ENCODE measurements around the gene TBC1D22A. TPM values are rescaled to one million over a fixed set of nuclear protein-coding genes. Genes with fewer than 3 reads are reported as not detected.

TBC1D22A gene, protein sequence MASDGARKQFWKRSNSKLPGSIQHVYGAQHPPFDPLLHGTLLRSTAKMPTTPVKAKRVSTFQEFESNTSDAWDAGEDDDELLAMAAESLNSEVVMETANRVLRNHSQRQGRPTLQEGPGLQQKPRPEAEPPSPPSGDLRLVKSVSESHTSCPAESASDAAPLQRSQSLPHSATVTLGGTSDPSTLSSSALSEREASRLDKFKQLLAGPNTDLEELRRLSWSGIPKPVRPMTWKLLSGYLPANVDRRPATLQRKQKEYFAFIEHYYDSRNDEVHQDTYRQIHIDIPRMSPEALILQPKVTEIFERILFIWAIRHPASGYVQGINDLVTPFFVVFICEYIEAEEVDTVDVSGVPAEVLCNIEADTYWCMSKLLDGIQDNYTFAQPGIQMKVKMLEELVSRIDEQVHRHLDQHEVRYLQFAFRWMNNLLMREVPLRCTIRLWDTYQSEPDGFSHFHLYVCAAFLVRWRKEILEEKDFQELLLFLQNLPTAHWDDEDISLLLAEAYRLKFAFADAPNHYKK
- 100 to 1,000 TPM in 1 of 4 donors, 10 to 100 TPM in 3; 31.2 to 111 (median 41.8) TPM for total RNA-seq

DNA sequence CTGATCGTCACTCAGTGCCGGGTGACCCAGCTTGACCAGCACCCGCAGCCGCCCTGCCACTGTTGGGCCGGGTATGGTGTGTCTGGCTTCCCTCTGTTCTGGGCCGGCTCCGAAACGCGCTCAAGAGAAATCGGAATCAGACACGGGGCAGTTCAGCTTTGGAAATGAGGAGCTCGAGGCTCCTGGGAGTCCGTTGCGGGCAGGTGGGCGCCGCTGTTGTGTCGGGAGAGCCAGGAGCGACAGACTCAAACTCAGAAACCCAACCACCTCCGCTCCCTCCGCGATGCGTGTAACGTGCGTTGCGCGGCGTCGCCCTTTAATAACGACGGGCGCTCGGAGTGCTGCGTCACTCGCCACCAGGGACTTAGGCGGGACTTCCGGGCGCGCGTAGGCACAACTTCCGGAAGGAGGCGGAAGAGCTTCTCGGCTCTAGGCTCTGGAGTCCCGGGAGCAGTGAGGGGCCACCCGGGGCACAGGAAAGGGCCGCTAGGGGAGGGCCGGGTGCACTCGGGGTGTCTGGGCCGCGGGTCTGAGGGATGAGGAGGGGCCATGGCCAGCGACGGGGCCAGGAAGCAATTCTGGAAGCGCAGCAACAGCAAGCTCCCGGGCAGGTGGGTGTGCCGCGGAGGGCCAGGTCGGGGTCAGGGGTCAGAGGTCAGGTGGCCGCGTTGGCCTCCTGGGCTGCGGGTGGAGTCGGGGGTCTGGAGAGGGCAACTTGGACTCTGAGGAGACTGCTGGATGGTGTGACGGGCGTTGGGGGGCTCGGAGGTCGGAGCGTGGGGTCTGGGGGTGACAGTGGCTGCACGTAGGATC lies at the start of gene TBC1D22A:
Gene TBC1D22A, plus strand, starts transcription at position 413 of the 813 bp plus-strand sequence. Its CDS starts 137 bp downstream, at position 550.
- in situ Hi-C loops (cut with MboI; ENCODE audit: low pct_ligation_motif_present in 1 of 4, low pct_unique_long_range_greater_than_20kb in 1 of 4, low sequenced_read_pairs in 3 of 4) = loop anchor here in 1 of 4 donors (25.0 kb wide), 1 partner anchor 200 kb away; no protein-coding TSS in a partner anchor
- DNase-seq = peak; percentile 96
- Histone ChIP-seq H3K27me3 (no peaks in the 10 kb centered on the region), H3K36me3 (no peaks in the 10 kb centered on the region), H3K4me1 (peaks cover 16 to 67% (median 36%) of the 10 kb centered on the region in 4 donors), H3K4me3 (peak within 1 kb of the TSS; percentile 63 to 79 (median 76)), H3K27ac (peak within 1 kb of the TSS; percentile 90 to 98 (median 97)), H3K9me3 (no peaks in the 10 kb centered on the region)
- TF ChIP-seq POLR2AphosphoS5 (IDR thresholded peaks at IDR 0.05) = peak; percentile 99 to 100 (median 100)
- peak; percentile 99 for TF ChIP-seq POLR2A (IDR thresholded peaks at IDR 0.05)
- TF ChIP-seq EP300 (IDR thresholded peaks at IDR 0.05; ENCODE audit: low read depth) = no peak
- TF ChIP-seq, protein P1, sequence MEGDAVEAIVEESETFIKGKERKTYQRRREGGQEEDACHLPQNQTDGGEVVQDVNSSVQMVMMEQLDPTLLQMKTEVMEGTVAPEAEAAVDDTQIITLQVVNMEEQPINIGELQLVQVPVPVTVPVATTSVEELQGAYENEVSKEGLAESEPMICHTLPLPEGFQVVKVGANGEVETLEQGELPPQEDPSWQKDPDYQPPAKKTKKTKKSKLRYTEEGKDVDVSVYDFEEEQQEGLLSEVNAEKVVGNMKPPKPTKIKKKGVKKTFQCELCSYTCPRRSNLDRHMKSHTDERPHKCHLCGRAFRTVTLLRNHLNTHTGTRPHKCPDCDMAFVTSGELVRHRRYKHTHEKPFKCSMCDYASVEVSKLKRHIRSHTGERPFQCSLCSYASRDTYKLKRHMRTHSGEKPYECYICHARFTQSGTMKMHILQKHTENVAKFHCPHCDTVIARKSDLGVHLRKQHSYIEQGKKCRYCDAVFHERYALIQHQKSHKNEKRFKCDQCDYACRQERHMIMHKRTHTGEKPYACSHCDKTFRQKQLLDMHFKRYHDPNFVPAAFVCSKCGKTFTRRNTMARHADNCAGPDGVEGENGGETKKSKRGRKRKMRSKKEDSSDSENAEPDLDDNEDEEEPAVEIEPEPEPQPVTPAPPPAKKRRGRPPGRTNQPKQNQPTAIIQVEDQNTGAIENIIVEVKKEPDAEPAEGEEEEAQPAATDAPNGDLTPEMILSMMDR (IDR thresholded peaks at IDR 0.05) = peak in 4 of 5 experiments; percentile 7 to 55 (median 28)
- intact Hi-C loops (cut with DNase I; ENCODE audit: low total_unique reads) = no loop called here
- 1% methylated on average over 66 of the region's 66 CpGs; no CpG with 5 or more reads in 1 of the 2 donors for WGBS, 2 donors (ENCODE audit: low coverage in 1 of 2)

DNA sequence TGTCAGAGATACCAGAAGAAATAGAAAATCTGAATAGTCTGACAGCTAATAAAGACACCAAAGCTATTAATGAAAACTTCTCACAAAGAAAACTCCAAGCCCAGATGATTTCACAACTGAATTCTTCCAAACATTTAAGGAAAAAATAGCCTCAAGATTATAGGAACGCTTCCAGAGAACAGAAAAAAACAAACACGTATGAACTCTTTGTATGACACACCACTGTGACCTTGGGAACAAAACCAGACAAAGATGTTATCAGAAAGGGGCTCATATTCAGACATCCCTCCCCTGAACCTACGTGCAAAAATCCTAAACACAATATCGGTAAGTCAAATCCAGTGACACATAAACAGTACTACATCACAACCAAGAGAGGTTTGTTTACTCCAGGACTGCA lies 47.9 kb upstream of the TBC1D22A start:
- WGBS, 2 donors (ENCODE audit: low coverage in 1 of 2) = 61 to 74% methylated on average over 4 of the region's 4 CpGs
- in situ Hi-C loops (cut with MboI; ENCODE audit: low pct_ligation_motif_present in 1 of 4, low pct_unique_long_range_greater_than_20kb in 1 of 4, low sequenced_read_pairs in 3 of 4) = loop anchor here in 1 of 4 donors (25.0 kb wide), 1 partner anchor 152 kb away; no protein-coding TSS in a partner anchor
- intact Hi-C loops (cut with DNase I; ENCODE audit: low total_unique reads) = no loop called here
- Histone ChIP-seq H3K27me3 (no peaks in the 10 kb centered on the region), H3K27ac (peak overlapping the region in 1 of 4 donors; percentile 23), H3K36me3 (peaks cover 0 to 55% (median 24%) of the 10 kb centered on the region in 4 donors), H3K4me3 (no peak overlapping the region), H3K4me1 (peaks cover 0 to 9% (median 0%) of the 10 kb centered on the region in 4 donors), H3K9me3 (no peaks in the 10 kb centered on the region)
- no peak for DNase-seq
- TF ChIP-seq POLR2A (IDR thresholded peaks at IDR 0.05) = no peak
- TF ChIP-seq POLR2AphosphoS5 (IDR thresholded peaks at IDR 0.05) = no peak
- TF ChIP-seq, protein P1 (IDR thresholded peaks at IDR 0.05) = no peak
- TF ChIP-seq EP300 (IDR thresholded peaks at IDR 0.05; ENCODE audit: low read depth) = no peak

DNA sequence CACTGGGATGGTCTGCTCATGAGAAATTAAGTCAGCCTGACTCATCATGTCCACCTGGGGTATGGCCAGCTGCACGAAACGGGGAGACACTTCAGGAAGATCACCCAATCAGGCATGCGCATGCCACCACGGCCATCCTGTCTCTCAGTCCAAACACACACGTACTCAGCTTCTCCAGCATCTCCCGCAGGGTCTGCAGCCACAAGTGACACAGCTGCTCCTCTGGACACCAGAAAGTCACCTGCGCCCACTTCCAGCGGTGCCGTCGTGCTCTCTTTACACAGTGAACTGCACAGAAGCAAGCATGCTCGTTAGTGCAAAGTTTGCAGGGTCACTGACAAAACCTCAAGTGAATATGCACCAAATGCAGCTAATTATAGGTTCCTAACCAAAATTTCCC lies 42.5 kb upstream of the TBC1D22A start:
- peaks cover 0 to under 1% (median 0%) of the 10 kb centered on the region in 4 donors for H3K4me1 ChIP-seq
- intact Hi-C loops (cut with DNase I; ENCODE audit: low total_unique reads) = no loop called here
- DNase-seq = no peak
- in situ Hi-C loops (cut with MboI; ENCODE audit: low pct_ligation_motif_present in 1 of 4, low pct_unique_long_range_greater_than_20kb in 1 of 4, low sequenced_read_pairs in 3 of 4) = loop anchor here in 1 of 4 donors (25.0 kb wide), 1 partner anchor 158 kb away; no protein-coding TSS in a partner anchor
- peaks cover 0 to 30% (median 10%) of the 10 kb centered on the region in 4 donors for H3K36me3 ChIP-seq
- WGBS, 2 donors (ENCODE audit: low coverage in 1 of 2) = 80 to 96% methylated on average over 1 to 11 of the region's 11 CpGs
- H3K9me3 ChIP-seq = no peaks in the 10 kb centered on the region
- H3K27me3 ChIP-seq = no peaks in the 10 kb centered on the region
- no peak overlapping the region for H3K27ac ChIP-seq
- H3K4me3 ChIP-seq = no peak overlapping the region
- TF ChIP-seq, protein P1 (IDR thresholded peaks at IDR 0.05) = no peak
- TF ChIP-seq POLR2AphosphoS5 (IDR thresholded peaks at IDR 0.05) = no peak

Measured in transverse colon (tissue), 4 donors.